SU-DHL-6 (cell line): ENCODE measurements around the gene SYNDIG1.

Experiments used
- H2AFZ ChIP-seq: fragments of 200-600 bp; sonication (generic); 2 replicates; pipeline ENCODE4 v1.6.1; 2014; ENCODE audit warnings: low read depth, mild to moderate bottlenecking, moderate library complexity, mixed read lengths, antibody characterized with exemption, low read length; ENCODE audit not compliant: severe bottlenecking
- H3F3A ChIP-seq: fragments of 200-600 bp; shearing (Covaris generic); 2 replicates; pipeline ENCODE4 v1.6.0; 2016; ENCODE audit warnings: antibody characterized with exemption, mild to moderate bottlenecking; ENCODE audit not compliant: insufficient read depth
- H3K27ac ChIP-seq: fragments of 200-600 bp; sonication (generic); 2 replicates; pipeline ENCODE4 v1.5.1; 2016; ENCODE audit warnings: low read depth, mild to moderate bottlenecking, low read length, moderate library complexity, mixed read lengths
- H3K27me3 ChIP-seq: fragments of 200-600 bp; sonication (generic), shearing (Covaris generic); 2 replicates; pipeline ENCODE4 v1.6.0; 2014; ENCODE audit warnings: mild to moderate bottlenecking, low read length
- H3K36me3 ChIP-seq: fragments of 200-600 bp; sonication (generic); 2 replicates; pipeline ENCODE4 v1.6.1; 2014; ENCODE audit warnings: mild to moderate bottlenecking, low read length, mixed read lengths
- H3K4me2 ChIP-seq: fragments of 300-600, 200-600 bp; shearing (Covaris generic), sonication (generic); 2 replicates; pipeline ENCODE4 v1.6.0; 2014; ENCODE audit warnings: low read length, low read depth, mild to moderate bottlenecking; ENCODE audit not compliant: poor library complexity, severe bottlenecking
- H3K4me3 ChIP-seq: fragments of 200-600 bp; sonication (generic); 2 replicates; pipeline ENCODE4 v1.5.1; 2014; ENCODE audit warnings: antibody characterized with exemption, low read length, mild to moderate bottlenecking, mixed read lengths; ENCODE audit not compliant: insufficient read depth, poor library complexity, severe bottlenecking
- H3K79me2 ChIP-seq: fragments of 200-600 bp; sonication (generic); 2 replicates; pipeline ENCODE4 v1.6.1; 2014; ENCODE audit warnings: mild to moderate bottlenecking, low read length, moderate library complexity; ENCODE audit not compliant: insufficient read depth
- H3K9ac ChIP-seq: fragments of 200-600 bp; sonication (generic); 2 replicates; pipeline ENCODE4 v1.7.0; 2014; ENCODE audit warnings: mild to moderate bottlenecking, low read length
- H3K9me2 ChIP-seq: fragments of 200-600 bp; sonication (generic); replicated peaks from 2 replicates; pipeline ENCODE4 v1.6.1; 2014; ENCODE audit warnings: low read length; ENCODE audit not compliant: insufficient read depth
- H3K9me3 ChIP-seq: fragments of 200-600 bp; sonication (generic); 2 replicates; pipeline ENCODE4 v1.6.1; 2014; ENCODE audit warnings: low read length, mixed read lengths; ENCODE audit not compliant: insufficient read depth
- H4K20me1 ChIP-seq: fragments of 200-600 bp; sonication (generic); 2 replicates; pipeline ENCODE4 v1.6.1; 2014; ENCODE audit warnings: low read depth, mild to moderate bottlenecking, antibody characterized with exemption, low read length, moderate library complexity, mixed read lengths
- CTCF ChIP-seq: fragments of 200-600 bp; sonication (generic); IDR thresholded peaks from one replicate; pipeline ENCODE4 v1.5.1; 2017; ENCODE audit warnings: antibody characterized with exemption, mild to moderate bottlenecking, low read length, moderate library complexity; ENCODE audit not compliant: insufficient read depth, poor library complexity, severe bottlenecking
- EZH2phosphoT487 ChIP-seq: fragments of 200-600 bp; sonication (generic), shearing (Covaris generic); conservative IDR thresholded peaks from 2 replicates; pipeline ENCODE4 v1.6.1; 2018; ENCODE audit warnings: mild to moderate bottlenecking, antibody characterized with exemption, low read length, moderate library complexity, mixed read lengths

SYNDIG1 gene

GRCh38 chr20:24705486-24705885, 236.1 kb downstream of the SYNDIG1 start:
- Histone ChIP-seq H4K20me1 (no peaks in the 10 kb centered on the region), H3F3A (no peaks in the 10 kb centered on the region), H3K9ac (no peak overlapping the region), H3K4me2 (no peak overlapping the region), H2AFZ (no peak overlapping the region), H3K27ac (no peak overlapping the region), H3K27me3 (no peaks in the 10 kb centered on the region), H3K36me3 (no peaks in the 10 kb centered on the region), H3K4me3 (no peak overlapping the region), H3K79me2 (no peaks in the 10 kb centered on the region), H3K9me2 (no peaks in the 10 kb centered on the region), H3K9me3 (no peaks in the 10 kb centered on the region)
- TF ChIP-seq CTCF (no peak), EZH2phosphoT487 (no peak)

- no peaks in the 10 kb centered on the region for H3K79me2 ChIP-seq
- no peaks in the 10 kb centered on the region for H3F3A ChIP-seq
- no peak overlapping the region for H2AFZ ChIP-seq
- TF ChIP-seq EZH2phosphoT487 (no peak), CTCF (no peak)
- no peaks in the 10 kb centered on the region for H3K9me3 ChIP-seq
- no peaks in the 10 kb centered on the region for H4K20me1 ChIP-seq
- no peaks in the 10 kb centered on the region for H3K36me3 ChIP-seq
- no peak overlapping the region for H3K4me2 ChIP-seq
- no peak overlapping the region for H3K9ac ChIP-seq
- H3K9me2 ChIP-seq, result 0 out of 2 replicates have a peak, but pooled peaks cover 3% of the 10 kb centered on the region
- H3K4me3 ChIP-seq, result no peak overlapping the region
- H3K27me3 ChIP-seq, result no peaks in the 10 kb centered on the region
- no peak overlapping the region for H3K27ac ChIP-seq
These were observed 239.2 kb downstream of the SYNDIG1 start for GRCh38 chr20:24708411-24709295.
